ENCODE data around the gene SDF2L1.
"Not testable (repeated sequence)": the region's sequence is repeated elsewhere in the genome, so short reads cannot be mapped to it uniquely, and the experiment has no call there.

Gene SDF2L1

GRCh38 chr22:21603973-21604372 is 38.1 kb upstream of the SDF2L1 start:
- no peaks in the 10 kb centered on the region for H3K9me3 ChIP-seq (ENCODE audit: control insufficient read depth, low read length)
- no peaks in the 10 kb centered on the region for H3K36me3 ChIP-seq (ENCODE audit: control insufficient read depth, insufficient read depth, low read length)
- H3K4me1 ChIP-seq (ENCODE audit: control insufficient read depth, insufficient read depth, low read length, poor library complexity, severe bottlenecking): peaks cover 2% of the 10 kb centered on the region
- no peak overlapping the region for H3K4me3 ChIP-seq (ENCODE audit: insufficient read depth, low read depth, low read length, poor library complexity, severe bottlenecking)
- H3K27ac ChIP-seq (ENCODE audit: insufficient read depth, low read length, poor library complexity, severe bottlenecking): no peak overlapping the region
- H3K27me3 ChIP-seq (replicated peaks; ENCODE audit: control insufficient read depth, insufficient read depth, low read length, poor library complexity, severe bottlenecking): no peaks in the 10 kb centered on the region
- DNase-seq: no peak

DNA sequence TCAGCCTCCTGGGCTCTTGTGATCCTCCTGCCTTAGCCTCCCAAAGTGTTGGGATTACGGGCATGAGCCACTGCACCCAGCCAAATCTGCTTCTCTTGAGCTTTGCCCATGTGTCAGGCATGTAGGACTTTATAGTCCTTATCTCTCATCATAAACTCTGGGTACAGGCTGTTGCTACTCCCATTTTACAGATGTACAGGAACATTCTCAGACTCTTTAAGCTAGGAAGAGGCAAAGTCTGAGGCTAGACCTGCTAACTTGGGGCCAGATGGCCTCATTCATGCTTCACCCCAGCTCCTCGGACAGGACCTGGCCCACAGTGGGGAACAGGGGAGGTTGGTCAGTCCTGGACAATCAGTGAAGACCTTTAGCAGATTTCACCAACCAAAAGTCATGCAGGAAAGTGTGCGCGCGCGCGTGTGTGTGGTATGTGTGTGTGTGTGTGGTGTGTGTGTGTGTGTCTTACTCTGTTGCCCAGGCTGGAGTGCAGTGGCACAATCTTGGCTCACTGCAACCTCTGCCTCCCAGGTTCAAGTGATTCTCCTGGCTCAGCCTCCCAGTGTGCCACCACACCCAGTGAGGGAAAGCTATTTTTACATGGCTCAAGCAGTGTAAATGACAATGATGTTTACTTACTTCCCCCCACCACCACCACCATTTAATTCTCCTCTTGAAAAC is 36.1 kb upstream of the SDF2L1 start:
- peaks cover 7% of the 10 kb centered on the region for H3K36me3 ChIP-seq (ENCODE audit: control insufficient read depth, insufficient read depth, low read length)
- no peak overlapping the region for H3K27ac ChIP-seq (ENCODE audit: insufficient read depth, low read length, poor library complexity, severe bottlenecking)

DNA sequence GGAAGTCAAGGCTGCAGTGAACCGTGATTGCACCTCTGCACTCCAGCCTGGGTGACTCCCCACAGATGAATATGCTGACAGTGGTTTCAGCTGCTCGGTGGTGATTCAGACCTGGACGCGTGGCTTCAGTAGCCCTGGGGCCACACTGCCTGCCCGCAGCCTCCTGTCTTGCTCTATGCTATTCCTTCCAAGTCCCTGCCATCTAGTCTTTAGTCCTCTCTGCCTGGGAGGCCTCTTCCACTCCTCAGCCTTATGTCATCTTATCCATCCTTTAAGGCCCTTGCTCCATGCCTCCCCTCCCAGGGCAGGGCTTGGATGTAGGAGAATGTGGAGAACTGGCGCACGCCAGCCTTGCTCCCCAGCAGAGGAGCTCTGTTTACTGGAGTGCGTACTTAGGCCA is 35.3 kb upstream of the SDF2L1 start:
- H3K36me3 ChIP-seq (ENCODE audit: control insufficient read depth, insufficient read depth, low read length): peaks cover 14% of the 10 kb centered on the region
- no peaks in the 10 kb centered on the region for H3K27me3 ChIP-seq (replicated peaks; ENCODE audit: control insufficient read depth, insufficient read depth, low read length, poor library complexity, severe bottlenecking)
- no peak overlapping the region for H3K27ac ChIP-seq (ENCODE audit: insufficient read depth, low read length, poor library complexity, severe bottlenecking)
- no peak for DNase-seq
- H3K9me3 ChIP-seq (ENCODE audit: control insufficient read depth, low read length): no peaks in the 10 kb centered on the region
- no peak overlapping the region for H3K4me3 ChIP-seq (ENCODE audit: insufficient read depth, low read depth, low read length, poor library complexity, severe bottlenecking)
- H3K4me1 ChIP-seq (ENCODE audit: control insufficient read depth, insufficient read depth, low read length, poor library complexity, severe bottlenecking): peaks cover 2% of the 10 kb centered on the region

More for the DNA sequence above, 36.1 kb upstream of the SDF2L1 start:
- Histone ChIP-seq H3K4me3 (ENCODE audit: insufficient read depth, low read depth, low read length, poor library complexity, severe bottlenecking) (no peak overlapping the region), H3K4me1 (ENCODE audit: control insufficient read depth, insufficient read depth, low read length, poor library complexity, severe bottlenecking) (peaks cover 2% of the 10 kb centered on the region), H3K9me3 (ENCODE audit: control insufficient read depth, low read length) (no peaks in the 10 kb centered on the region), H3K27me3 (replicated peaks; ENCODE audit: control insufficient read depth, insufficient read depth, low read length, poor library complexity, severe bottlenecking) (no peaks in the 10 kb centered on the region)
- DNase-seq: no peak

- not testable (repeated sequence) for H3K27me3 ChIP-seq (replicated peaks; ENCODE audit: control insufficient read depth, insufficient read depth, low read length, poor library complexity, severe bottlenecking); H3K4me3 ChIP-seq (ENCODE audit: insufficient read depth, low read depth, low read length, poor library complexity, severe bottlenecking); H3K9me3 ChIP-seq (ENCODE audit: control insufficient read depth, low read length); H3K4me1 ChIP-seq (ENCODE audit: control insufficient read depth, insufficient read depth, low read length, poor library complexity, severe bottlenecking); DNase-seq; H3K27ac ChIP-seq (ENCODE audit: insufficient read depth, low read length, poor library complexity, severe bottlenecking)
- H3K36me3 ChIP-seq (ENCODE audit: control insufficient read depth, insufficient read depth, low read length): peaks cover 37% of the 10 kb centered on the region
Observed at GRCh38 chr22:21609556-21610157, 32.4 kb upstream of the SDF2L1 start.

- Histone ChIP-seq H3K27me3 (replicated peaks; ENCODE audit: control insufficient read depth, insufficient read depth, low read length, poor library complexity, severe bottlenecking) (no peaks in the 10 kb centered on the region), H3K4me1 (ENCODE audit: control insufficient read depth, insufficient read depth, low read length, poor library complexity, severe bottlenecking) (peaks cover 2% of the 10 kb centered on the region), H3K4me3 (ENCODE audit: insufficient read depth, low read depth, low read length, poor library complexity, severe bottlenecking) (no peak overlapping the region), H3K36me3 (ENCODE audit: control insufficient read depth, insufficient read depth, low read length) (peaks cover 48% of the 10 kb centered on the region), H3K9me3 (ENCODE audit: control insufficient read depth, low read length) (no peaks in the 10 kb centered on the region), H3K27ac (ENCODE audit: insufficient read depth, low read length, poor library complexity, severe bottlenecking) (no peak overlapping the region)
- DNase-seq: no peak
Observed at GRCh38 chr22:21611210-21611977, 30.7 kb upstream of the SDF2L1 start.

- no peak overlapping the region for H3K27ac ChIP-seq (ENCODE audit: insufficient read depth, low read length, poor library complexity, severe bottlenecking)
- DNase-seq: no peak
- peaks cover 48% of the 10 kb centered on the region for H3K36me3 ChIP-seq (ENCODE audit: control insufficient read depth, insufficient read depth, low read length)
- H3K27me3 ChIP-seq (replicated peaks; ENCODE audit: control insufficient read depth, insufficient read depth, low read length, poor library complexity, severe bottlenecking): no peaks in the 10 kb centered on the region
- H3K4me3 ChIP-seq (ENCODE audit: insufficient read depth, low read depth, low read length, poor library complexity, severe bottlenecking): no peak overlapping the region
- no peaks in the 10 kb centered on the region for H3K9me3 ChIP-seq (ENCODE audit: control insufficient read depth, low read length)
- no peaks in the 10 kb centered on the region for H3K4me1 ChIP-seq (ENCODE audit: control insufficient read depth, insufficient read depth, low read length, poor library complexity, severe bottlenecking)
Observed at GRCh38 chr22:21612858-21613257, 29.2 kb upstream of the SDF2L1 start.

- no peak for DNase-seq
- no peak overlapping the region for H3K4me3 ChIP-seq (ENCODE audit: insufficient read depth, low read depth, low read length, poor library complexity, severe bottlenecking)
- H3K9me3 ChIP-seq (ENCODE audit: control insufficient read depth, low read length): no peaks in the 10 kb centered on the region
- H3K27ac ChIP-seq (ENCODE audit: insufficient read depth, low read length, poor library complexity, severe bottlenecking): no peak overlapping the region
- H3K27me3 ChIP-seq (replicated peaks; ENCODE audit: control insufficient read depth, insufficient read depth, low read length, poor library complexity, severe bottlenecking): no peaks in the 10 kb centered on the region
- no peaks in the 10 kb centered on the region for H3K4me1 ChIP-seq (ENCODE audit: control insufficient read depth, insufficient read depth, low read length, poor library complexity, severe bottlenecking)
- peaks cover 48% of the 10 kb centered on the region for H3K36me3 ChIP-seq (ENCODE audit: control insufficient read depth, insufficient read depth, low read length)
Observed at GRCh38 chr22:21613553-21614233, 28.4 kb upstream of the SDF2L1 start.

DNA sequence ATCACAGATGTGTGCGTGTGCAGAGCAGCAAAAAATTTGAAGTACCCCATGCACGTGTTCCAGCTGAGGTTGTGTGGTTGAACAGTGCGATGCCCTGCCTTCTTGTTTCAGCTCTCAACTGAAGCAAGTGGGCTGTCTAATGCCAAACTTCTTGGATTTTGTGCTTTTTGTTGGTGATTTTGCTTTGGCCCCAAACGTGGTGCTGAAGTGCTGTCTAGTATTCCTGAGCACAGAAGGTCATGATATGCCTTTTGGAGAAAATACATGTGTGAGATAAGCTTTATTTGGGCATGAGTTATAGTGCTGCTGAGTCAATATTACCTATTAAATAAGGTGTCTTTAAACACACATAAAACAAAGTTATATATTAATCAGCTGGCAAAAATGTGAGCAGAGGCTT is 26.4 kb upstream of the SDF2L1 start:
- no peaks in the 10 kb centered on the region for H3K4me1 ChIP-seq (ENCODE audit: control insufficient read depth, insufficient read depth, low read length, poor library complexity, severe bottlenecking)
- peaks cover 43% of the 10 kb centered on the region for H3K36me3 ChIP-seq (ENCODE audit: control insufficient read depth, insufficient read depth, low read length)
- no peaks in the 10 kb centered on the region for H3K27me3 ChIP-seq (replicated peaks; ENCODE audit: control insufficient read depth, insufficient read depth, low read length, poor library complexity, severe bottlenecking)
- DNase-seq: no peak
- no peaks in the 10 kb centered on the region for H3K9me3 ChIP-seq (ENCODE audit: control insufficient read depth, low read length)
- no peak overlapping the region for H3K4me3 ChIP-seq (ENCODE audit: insufficient read depth, low read depth, low read length, poor library complexity, severe bottlenecking)
- H3K27ac ChIP-seq (ENCODE audit: insufficient read depth, low read length, poor library complexity, severe bottlenecking): no peak overlapping the region

DNA sequence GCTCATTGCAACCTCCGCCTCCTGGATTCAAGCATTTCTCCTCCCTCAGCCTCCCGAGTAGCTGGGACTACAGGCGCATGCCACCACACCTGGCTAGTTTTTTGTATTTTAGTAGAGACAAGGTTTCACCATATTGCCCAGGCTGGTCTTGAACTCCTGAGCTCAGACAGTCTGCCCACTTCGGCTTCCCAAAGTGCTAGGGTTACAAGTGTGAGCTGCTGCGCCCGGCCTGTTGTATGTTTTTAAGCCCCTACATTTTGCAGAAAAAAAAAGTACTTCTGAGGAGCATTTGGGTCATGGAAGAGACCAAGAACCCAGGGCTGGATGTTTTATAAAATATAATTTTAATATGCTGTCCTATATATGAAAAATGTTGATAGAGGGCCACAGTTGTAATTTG is 24.8 kb upstream of the SDF2L1 start:
- not testable (repeated sequence) for H3K27ac ChIP-seq (ENCODE audit: insufficient read depth, low read length, poor library complexity, severe bottlenecking); DNase-seq; H3K4me1 ChIP-seq (ENCODE audit: control insufficient read depth, insufficient read depth, low read length, poor library complexity, severe bottlenecking); H3K4me3 ChIP-seq (ENCODE audit: insufficient read depth, low read depth, low read length, poor library complexity, severe bottlenecking); H3K9me3 ChIP-seq (ENCODE audit: control insufficient read depth, low read length); H3K27me3 ChIP-seq (replicated peaks; ENCODE audit: control insufficient read depth, insufficient read depth, low read length, poor library complexity, severe bottlenecking)
- peaks cover 33% of the 10 kb centered on the region for H3K36me3 ChIP-seq (ENCODE audit: control insufficient read depth, insufficient read depth, low read length)
